ENCODE measurements around the gene ZFYVE28. TPM values are rescaled to one million over a fixed set of nuclear protein-coding genes. Genes with fewer than 3 reads are reported as not detected.
A peak's percentile ranks its signal among the peaks of the same experiment; 100 is the strongest.

ZFYVE28 gene
- total RNA-seq, 2 donors from 2014 or later, result 7.4 to 8.4 TPM

DNA sequence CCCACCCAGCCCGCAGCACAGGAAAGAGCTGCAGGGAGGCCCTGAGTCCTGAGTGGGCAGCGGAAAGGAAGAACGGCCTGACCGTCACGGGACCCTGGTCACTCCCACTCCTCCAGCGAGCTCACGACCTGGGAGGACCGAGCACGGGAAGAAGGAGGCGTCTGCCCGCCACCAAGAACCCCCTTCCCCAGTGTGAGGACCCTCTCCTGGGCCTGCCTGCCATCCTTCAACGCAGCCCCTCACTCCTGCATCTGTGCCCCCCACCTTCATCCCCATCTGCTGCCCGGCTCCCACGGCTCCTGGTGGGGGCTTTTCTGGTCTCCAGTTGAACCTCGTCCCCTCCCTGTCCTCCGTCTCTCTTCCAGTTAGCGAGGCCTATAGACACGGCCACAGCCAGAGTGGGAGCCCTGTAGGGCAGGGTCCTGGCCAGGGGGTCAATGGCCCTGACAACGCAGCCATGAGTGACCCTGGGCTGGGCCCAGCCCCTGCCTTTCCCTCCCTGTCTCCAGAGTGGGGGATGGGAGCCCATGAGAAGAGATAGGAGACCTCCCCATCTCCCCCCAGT, 115.2 kb downstream of the ZFYVE28 start:
- intact Hi-C loops (cut with DNase I), result no loop called here
- peak; percentile 66 for DNase-seq (ENCODE audit: low spot score)

DNA sequence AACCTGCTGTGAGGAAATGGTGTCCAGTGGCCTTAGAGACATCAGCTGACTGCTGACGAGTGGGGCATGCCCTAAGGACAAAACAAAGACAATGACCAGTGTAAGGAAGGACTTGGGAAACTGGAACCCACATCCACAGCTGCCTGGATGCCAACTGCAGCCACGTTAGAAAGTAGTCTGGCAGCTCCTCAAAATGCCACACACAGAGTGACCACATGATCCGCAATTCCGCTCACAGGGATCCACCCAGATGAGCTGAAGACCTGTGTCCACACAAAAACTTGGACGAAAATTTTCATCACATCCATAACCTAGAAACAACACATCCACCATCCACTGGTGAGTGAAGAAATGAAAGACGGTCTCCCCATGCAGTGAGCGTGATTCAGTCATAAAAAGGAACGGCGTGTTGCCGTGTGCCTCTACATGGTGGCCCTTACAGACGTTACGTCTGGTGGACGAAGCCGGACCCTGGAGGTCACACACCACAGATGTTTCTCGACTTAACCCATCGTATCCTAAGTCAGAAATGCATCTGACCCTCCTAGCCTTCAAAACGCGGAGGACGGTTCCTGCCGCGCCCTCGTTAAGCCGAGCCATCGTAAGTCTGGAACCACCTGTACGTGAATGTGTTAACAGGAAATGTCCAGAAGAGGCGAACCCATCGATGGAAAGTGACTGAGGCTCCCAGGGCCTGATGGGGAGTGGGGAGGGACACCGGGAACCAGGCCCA, 115.9 kb downstream of the ZFYVE28 start:
- intact Hi-C loops (cut with DNase I), result no loop called here
- peak; percentile 68 for DNase-seq (ENCODE audit: low spot score)

DNA sequence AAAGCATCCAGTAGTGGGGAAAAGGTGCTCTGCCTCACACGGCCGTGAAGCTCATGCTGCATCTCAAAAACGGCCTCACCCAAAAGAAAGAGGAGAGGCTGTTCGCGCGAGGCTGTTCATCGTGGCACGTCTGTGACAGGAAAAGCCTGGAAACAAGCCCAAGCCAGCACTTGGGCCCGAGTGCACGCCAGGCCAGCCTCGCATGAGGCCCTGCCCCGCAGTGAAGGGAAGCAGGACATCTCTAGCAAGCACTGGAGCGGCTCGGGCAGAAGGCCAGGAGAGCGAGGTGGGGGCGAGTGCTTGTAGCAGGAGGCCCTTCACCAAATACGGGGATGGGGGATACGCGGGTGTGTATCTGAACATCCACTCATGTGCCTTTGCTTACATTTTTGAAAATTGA, 116.6 kb downstream of the ZFYVE28 start:
- intact Hi-C loops (cut with DNase I), result no loop called here
- DNase-seq (ENCODE audit: low spot score), result peak; percentile 71

DNA sequence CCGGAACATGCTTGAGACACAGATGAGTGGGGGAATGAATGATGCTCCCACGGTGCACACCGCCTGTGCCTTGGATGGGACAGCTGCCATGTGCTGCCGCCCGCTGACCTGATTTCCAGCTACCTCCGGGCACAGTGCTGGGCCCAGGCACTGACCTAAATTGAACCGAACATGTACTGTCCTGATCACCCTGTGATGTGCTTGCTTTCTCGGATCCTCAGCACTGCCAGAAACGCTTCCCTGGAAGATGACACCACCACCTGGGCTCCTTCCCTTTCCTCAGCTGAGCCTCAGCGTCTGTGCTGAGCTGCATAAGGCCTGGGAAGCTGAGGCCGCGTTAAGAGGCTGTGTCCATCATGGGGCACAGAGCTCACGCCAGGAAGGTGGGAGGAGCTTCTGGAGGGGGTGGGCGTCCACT, 117.2 kb downstream of the ZFYVE28 start:
- intact Hi-C loops (cut with DNase I), result no loop called here
- peak; percentile 71 for DNase-seq (ENCODE audit: low spot score)

DNA sequence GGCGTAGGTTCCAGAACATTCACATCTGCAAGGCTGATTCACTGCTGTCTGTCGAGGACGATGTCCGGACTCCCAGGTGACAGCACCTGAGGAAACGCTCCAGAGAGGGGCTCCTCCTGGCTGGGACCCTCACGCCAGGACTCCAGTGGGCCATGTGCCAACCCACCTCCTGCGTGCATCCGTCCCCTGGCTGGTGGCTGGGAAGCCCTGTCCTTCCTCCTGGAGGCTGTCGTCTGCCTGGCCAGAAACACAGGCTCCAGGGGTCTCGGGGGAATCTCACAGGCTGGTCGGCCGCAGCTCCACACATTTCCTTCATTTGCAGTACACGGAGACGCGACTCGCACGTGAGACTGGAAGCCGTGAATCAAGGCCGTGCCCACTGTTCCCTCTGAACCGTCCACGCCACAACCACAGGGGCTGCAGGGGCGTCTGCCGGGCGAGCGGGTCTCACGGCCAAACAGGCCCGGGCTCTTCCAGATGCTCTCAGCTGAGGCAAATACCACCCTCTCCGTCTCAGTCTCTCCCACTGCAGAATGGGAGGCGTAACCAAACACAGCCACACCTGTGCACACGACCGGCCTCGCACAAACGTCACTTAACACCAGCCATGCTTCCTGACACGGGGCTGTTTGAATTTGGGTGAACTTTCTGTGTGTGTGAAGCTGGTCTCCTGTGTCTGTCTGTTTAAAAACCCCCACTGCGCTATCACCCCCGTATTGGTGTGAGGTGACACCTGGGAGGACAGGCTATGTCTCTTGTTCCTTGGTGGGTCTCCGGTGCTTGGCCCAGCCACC, 117.8 kb downstream of the ZFYVE28 start:
- intact Hi-C loops (cut with DNase I), result no loop called here
- peak; percentile 47 for DNase-seq (ENCODE audit: low spot score)

DNA sequence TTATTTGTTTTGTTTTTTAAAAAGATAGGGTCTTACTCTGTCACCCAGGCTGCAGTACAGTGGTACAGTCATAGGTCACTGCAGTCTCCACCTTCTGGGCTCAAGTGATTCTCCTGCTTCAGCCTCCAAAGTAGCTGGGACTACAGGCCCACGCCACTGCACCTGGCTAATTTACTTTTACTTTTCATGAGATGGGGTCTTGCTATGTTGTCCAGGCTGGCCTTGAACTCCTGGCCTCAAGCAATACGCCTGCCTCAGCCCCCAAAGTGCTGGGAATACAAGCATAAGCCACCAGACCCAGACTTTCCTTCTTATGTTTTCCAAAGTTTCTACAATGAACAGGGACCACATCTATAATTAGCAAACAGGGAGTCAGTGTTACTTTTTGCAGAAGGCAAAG, 118.7 kb downstream of the ZFYVE28 start:
- DNase-seq (ENCODE audit: low spot score), result peak; percentile 32
- intact Hi-C loops (cut with DNase I), result no loop called here

DNA sequence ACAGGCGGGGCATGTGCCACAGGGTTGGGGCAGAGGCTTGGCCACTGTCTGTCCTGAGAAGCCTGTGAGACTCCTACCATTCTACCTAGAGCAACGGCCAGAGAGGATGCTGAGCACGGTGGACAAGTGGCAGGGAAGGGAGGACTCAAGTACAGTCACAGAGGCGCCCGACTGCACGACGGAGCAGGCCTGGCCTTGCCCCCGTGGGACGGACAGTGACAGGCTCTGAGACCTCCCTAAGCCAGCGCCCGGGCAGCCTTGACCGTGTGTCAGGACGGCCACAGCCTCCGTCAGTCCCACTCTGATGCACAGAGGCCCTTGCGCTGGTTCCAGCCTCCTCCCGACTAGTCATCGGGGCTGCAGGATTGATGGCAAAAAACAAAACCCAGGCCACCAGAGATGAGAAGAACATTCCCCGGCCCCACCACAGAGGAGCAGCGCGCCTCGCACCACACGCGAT, 119.9 kb downstream of the ZFYVE28 start:
- intact Hi-C loops (cut with DNase I), result no loop called here
- DNase-seq (ENCODE audit: low spot score), result peak; percentile 80

DNA sequence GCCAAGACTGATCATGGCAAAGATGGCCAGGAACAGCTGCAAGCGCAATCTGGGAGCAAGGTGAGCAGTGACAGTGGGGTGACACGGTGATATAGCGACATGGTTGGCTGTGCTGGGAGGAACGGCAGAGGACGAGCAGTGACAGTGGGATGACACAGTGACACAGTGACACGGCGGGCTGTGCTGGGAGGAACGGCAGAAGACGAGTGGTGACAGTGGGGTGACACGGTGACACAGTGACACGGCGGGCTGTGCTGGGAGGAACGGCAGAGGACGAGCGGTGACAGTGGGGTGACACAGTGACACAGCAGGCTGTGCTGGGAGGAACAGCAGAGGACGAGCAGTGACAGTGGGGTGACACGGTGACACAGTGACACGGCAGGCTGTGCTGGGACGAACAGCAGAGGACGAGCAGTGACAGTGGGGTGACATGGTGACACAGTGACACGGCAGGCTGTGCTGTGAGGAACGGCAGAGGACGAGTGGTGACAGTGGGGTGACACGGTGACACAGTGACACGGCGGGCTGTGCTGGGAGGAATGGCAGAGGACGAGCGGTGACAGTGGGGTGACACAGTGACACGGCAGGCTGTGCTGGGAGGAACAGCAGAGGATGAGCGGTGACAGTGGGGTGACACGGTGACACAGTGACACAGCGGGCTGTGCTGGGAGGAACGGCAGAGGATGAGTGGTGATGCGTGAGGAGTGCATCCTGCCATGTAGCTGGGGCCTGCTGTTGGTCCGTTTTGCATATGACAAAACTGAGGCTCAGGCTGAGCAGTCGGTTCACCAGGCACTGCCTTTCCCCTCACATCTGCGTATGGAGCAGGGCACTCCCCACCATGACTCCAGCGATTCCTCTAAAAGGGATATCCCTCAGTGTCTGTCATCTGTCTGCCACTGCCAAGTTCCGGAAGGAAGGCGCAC, 120.6 kb downstream of the ZFYVE28 start:
- intact Hi-C loops (cut with DNase I), result no loop called here
- DNase-seq (ENCODE audit: low spot score), result peak; percentile 45

DNA sequence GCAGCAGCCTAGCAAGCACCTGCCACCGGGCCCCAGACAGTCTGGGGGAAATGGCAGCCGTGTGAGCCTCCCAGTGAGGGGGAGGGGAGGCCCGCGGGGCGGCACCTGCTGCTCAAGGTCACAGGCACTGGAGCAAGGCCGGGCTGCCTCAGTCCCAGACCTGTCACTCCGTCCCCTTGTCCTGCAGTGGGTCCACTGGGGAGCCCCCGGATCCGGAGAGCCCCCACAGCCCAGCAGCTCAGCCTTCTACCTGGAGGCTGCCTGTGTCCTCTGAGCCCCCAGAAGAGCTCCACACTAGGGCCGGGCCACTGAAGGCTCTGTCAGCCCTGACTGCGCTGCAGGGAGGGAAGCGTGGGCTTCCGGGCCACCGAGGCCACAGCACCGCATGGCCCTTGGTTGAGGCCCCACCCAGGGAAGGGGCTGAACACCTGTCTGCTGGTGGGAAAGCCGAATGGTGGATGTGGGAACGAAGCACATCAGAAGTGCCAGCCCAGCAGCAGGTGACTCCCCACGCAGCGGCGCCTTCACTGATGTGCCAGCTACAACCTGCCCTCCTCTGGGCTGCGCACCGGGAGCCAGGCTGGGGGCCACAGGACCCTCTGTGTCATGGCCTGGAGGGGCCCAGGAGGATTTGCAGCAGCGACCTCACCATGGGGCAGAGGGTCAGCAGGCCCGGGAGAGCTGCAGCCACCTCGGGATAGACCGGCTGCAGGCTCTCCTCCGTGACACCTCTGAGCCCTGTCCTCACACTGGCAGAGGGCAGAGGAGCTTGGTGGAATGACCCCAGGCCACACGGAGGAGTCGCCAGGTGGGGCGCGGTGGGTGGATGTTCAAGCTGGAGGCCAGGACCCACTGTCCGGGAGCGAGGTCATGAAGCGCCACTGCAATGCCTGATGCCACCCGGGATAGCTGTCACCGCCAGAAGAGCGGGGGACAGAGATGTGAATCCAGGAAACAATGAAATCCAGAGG, 121.5 kb downstream of the ZFYVE28 start:
- intact Hi-C loops (cut with DNase I), result no loop called here
- DNase-seq (ENCODE audit: low spot score), result peak; percentile 77

DNA sequence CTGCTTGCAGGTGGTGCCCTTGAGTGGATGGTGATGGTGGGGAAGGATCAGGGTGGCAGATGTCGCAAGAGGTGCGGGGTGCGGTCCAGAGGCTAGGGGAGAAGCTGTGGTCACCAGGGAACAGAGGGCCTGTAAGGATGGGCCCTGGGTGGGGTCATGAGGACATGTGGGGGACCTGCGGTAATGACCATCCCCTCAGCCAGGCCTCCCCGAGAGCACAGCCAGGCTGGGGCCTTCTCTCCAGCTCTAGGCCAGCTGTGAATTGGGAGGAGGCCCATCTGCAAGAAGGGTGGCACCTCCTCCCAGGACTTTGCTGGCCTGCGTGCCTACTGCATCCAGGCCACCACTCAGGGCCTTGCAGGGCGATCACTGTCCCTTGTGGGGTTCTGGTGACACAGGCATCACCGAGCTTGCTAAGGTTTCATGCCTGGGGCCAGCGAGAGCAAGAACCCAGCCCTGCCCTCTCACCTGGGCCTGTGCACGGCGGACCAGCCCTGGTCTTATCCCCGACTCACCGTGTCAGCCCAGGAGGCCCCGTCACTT, 122.5 kb downstream of the ZFYVE28 start:
- intact Hi-C loops (cut with DNase I), result no loop called here
- peak; percentile 44 for DNase-seq (ENCODE audit: low spot score)

DNA sequence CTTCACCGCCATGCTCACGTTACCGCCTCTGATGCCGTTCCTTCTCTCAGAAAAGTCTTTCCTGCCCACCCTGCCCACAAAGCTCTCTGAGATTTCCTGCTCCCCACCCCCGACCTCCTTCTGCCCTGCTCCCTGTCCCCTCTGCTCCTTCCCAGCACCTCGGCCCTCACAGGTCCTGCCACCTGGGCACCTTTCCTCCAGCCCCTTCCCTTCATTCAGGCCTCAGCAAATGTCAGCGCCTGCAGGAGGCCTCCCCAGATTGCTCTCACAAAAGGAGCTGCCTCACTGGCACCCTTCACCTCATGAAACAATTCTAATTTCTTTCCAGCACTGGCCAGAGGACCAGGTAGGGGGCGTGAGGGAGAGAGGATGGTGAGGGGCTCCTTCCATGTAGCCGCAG, 122.9 kb downstream of the ZFYVE28 start:
- intact Hi-C loops (cut with DNase I), result no loop called here
- DNase-seq (ENCODE audit: low spot score), result peak; percentile 56

DNA sequence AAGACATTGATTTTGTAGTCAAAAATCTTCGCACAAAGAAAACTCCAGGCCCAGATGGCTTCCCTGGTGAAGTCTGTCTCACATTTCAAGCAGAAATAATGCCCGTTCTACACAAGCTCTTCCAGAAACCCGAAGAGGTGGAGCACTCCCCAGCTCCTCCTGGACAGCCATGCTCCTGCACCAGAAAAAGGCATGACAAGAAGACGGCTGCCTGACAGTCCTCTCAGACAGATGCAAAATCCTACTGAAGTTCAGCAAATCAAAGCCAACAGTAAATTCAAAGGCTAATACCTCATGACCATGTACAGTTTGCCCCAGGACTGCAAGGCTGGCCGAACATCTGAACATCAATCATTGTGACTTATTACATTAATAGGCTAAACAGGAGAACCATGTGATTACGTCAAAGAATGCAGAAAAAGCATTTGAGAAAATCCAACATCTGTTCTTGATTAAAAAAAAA, 125.8 kb downstream of the ZFYVE28 start:
- intact Hi-C loops (cut with DNase I), result no loop called here
- DNase-seq (ENCODE audit: low spot score), result peak; percentile 29

DNA sequence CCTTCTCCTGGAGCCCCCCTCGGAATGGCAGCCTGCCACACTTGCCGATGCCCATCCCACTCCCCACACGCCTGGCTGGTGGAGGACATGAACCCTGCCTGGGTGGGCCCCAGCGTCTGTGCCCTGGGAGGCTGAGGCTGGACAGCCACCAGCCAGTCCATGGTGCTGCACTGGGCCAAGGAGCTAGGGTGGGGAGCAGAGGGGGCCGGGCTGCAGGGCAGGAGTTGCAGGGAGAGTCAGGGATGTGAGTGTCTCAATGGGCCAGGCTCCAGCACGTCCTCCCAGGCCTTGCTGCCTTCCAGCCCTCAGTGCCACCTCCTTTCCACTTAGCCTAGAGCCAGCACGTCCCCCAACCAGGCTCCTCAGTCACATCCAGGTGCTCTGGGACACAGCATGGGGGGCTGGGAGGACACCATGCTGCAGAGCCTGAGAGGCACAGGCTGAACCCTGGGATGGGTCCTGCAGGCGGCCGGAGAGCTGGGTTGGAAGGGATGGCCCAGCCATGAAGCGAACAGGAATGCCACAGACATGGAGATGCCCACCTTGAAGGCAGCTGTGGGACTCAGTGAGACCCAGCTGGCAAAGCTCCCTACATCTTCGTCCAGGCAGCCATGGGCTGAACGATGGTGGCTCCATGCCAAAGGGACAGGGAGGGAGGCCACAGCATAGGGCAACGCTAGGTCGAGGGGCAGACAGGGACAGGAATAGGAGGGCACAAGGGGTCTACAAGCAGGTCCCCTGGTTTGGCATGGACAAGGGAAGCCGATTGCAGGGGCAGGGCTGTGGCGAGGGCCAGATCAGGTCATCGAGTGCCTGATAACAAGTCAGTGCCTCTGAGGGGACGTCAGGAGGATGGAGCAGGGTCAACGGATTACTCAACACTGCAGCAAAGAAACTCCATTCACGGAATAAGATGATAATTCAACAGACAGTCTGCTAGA, 126.5 kb downstream of the ZFYVE28 start:
- intact Hi-C loops (cut with DNase I), result no loop called here

DNA sequence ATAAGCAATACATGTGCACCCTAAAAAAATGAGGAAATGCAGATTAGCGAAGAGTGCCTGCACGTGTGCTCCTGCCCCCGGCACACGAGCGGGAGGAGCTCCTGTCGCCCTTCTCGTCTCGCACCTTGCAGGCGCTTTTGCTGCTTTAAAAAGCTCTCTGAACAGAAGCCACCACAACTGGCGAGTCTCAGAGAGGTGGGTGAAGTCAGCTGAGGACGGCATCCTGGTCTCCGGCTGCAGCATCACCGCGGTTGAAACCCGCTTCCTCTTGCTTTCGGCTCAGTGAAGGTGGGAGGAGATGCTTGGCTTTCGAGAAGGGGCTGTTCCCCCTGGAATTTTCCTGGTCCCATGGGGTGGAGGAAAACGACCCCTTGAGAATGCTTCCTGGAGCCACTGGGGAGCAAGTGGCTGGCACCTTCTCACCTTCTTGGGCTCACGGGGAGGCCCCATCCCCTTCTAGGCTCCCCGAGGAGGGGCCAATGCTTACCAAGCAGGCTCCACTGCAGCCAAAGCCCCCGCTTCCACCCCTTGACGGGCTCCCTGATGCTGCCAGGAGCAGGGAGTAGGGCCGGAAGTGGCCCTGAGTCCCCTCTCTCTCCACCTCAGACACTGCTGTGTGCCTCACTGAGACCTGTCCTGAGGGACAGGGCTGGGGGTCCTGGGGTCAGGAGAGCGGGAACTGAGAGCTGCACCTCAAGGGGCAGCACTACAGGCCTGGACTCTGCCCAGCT, 127.3 kb downstream of the ZFYVE28 start:
- peak; percentile 79 for DNase-seq (ENCODE audit: low spot score)

More for the DNA sequence above, 126.5 kb downstream of the ZFYVE28 start:
- peak; percentile 75 for DNase-seq (ENCODE audit: low spot score)

DNA sequence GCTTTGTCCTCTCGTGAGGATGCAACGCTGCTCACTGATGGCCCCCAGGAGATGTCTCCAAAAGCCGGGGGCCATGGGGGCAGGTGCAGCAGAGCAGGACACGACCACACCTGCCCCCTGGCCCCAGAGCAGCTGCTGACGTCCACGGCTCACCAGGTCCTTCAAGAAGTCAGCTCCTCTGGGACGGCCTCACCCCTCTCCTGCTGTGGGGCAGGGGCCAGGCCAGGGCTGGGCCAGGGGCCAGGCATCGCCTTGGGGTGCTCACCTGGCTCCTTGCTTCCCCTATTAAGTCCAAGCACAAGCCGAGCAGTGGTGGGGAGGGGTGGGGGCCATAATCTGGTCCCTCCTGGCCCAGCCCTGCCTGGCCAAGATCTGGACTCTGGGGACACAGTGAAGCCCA, 128.0 kb downstream of the ZFYVE28 start:
- intact Hi-C loops (cut with DNase I), result no loop called here
- peak; percentile 75 for DNase-seq (ENCODE audit: low spot score)

More for the DNA sequence above, 127.3 kb downstream of the ZFYVE28 start:
- intact Hi-C loops (cut with DNase I), result no loop called here

DNA sequence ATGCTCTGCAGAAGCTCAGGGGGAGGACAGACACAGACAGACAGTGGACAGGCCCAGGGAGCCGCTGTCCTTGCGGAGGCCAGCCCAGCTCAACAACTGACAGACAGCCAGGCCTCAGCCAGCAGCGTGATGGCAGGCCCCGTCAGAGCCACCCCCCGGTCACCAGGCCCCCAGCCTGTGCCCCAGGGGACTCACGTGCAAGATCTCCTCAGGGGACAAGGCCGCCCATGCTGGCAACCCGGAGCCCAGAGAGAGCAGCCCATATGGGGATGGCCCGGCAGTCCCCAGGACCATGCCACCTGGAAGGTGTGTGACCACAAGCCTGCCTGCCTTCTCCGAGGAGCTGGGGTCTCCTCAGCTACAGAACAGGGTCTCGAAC, 128.5 kb downstream of the ZFYVE28 start:
- intact Hi-C loops (cut with DNase I), result no loop called here
- DNase-seq (ENCODE audit: low spot score), result peak; percentile 58
